HTERT RPE-1 (cell line): ENCODE results near the gene TAX1BP1.

Experiments used
- in situ Hi-C: fragments of 300-500 bp; cut with MboI; formaldehyde crosslinking; loops from 4 replicates; pipeline ENCODE4 v1.14.3; 2020; ENCODE audit warnings: low sequenced_read_pairs

Gene TAX1BP1

DNA sequence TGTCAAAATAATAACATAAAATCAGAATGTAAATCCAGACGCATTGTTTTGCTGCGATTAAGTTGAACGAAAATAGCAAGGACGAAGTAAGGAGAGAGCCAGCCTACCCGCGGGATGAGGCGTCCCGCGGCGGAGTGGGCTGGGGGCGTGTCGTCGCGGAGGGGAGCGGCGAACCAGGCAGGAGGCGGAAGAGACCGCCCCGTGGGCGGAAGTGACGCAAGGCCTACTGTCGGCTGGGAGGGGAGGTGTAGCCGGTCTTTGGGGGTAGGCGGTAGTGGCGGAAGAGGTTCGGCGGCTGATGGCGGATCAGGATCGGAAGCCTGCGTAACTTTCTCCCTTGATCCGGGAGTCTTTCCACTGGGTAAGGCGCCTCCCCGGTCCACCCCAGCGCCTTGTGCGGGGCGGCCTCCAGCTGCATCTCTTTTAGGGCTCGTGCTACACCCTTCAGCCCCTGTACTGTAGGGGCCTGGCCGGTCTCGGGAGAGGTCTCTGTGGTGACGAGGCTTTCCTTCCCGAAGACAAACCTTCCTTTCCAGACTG is at the start of gene TAX1BP1:
TSS of gene TAX1BP1 (plus strand) at position 254 of the 540 bp plus-strand sequence. CDS start 8,363 bp downstream, outside the sequence.
- in situ Hi-C loops = no loop called here

DNA sequence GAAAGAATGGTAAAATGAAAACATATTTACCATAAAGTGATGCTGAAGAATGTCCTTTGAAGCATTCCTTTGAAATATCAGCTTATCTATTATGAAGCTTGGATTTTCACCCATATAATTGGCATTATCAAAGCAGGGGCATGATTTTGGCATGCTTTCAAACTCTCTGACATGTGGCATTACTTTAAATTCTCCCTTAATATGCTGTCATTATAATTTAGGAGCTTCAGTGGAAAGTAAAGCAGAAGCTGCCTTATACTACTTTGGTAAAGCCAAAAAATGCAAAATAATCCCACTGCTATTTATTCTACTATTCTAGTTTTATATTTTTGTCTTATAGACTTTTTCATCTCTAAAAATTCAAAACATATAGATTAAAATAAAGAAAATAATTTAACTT is 49.3 kb upstream of the TAX1BP1 start:
- in situ Hi-C loops = no loop called here

DNA sequence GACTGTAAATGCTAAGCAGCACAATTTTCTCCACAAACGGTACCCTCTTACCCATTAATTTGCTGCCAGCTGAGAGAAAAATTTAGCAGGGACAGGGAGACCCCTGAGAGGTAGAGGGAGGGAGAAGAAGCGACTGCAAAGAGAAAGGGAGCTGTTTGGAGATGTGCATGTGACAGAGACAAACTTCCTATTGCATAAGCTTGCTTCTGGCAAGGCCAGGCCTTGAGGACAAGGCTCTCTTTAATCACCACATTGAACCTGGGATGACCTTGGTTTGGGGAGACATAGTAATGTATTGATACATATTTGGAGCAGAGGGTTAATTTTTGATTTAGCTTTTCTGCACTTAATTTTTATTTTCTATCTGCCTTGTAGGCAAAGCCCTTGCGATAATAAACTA is 46.2 kb upstream of the TAX1BP1 start:
- in situ Hi-C loops = no loop called here

DNA sequence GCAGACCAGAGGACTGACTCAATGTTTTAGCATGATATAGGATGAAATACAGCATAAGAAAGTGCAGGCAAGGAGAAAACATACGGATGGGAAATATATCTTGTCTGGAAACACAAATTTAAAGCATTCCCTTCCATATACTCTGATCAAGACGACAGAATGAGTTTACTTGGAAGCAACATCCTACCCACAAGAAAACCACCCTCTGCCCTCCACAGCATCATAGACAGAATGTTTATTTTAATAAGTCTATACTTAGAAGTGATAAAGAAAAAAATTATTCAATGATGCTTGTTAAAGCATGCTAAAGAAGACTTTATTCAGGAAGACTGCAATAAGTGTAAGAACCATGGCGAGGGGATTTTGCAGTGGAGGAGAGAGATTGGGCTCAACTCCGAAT is 44.9 kb upstream of the TAX1BP1 start:
- in situ Hi-C loops = no loop called here

DNA sequence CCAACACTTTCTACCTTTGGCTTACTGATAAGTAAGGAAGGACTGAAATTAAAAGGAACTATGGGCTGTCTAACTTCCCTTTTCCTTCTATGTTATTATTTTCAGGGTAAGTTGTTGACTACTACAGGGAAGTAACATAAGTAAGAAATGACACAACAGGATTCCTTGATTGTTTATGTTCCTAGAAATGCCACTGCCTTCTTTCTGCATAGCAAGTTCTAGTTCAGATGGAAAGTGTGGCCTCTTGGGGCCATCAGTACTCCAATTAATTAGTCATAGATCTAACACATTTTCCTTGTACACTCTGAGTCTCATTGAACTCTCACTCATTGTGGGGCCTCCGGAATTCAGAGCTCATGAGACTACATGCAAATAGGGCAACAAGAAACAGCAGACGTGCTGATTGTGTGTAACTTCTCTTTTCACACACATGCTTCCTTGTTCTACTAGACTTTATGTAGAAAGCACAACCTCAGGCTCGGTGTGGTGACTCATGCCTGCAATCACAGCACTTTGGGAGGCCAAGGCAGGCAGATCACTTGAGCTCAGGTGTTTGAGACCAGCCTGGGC is 42.0 kb upstream of the TAX1BP1 start:
- in situ Hi-C loops = no loop called here

DNA sequence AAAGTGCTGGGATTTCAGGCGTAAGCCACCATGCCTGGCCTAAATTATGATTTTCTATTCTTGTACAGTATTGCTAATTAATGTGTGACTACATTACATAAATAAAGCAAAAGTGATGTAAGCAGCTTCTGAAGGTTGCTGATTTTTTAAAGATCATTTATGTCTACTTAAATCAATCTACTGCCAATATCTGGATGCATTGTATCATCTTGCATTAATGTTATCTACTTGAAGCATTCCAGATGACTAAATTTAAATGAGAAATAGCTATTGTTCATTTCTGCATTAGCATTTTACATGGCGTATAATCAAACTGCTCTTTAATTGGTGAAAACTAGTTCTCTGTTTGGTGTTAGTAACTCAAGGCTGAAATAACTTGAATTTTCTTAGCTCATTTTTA is 40.2 kb upstream of the TAX1BP1 start:
- in situ Hi-C loops = no loop called here

DNA sequence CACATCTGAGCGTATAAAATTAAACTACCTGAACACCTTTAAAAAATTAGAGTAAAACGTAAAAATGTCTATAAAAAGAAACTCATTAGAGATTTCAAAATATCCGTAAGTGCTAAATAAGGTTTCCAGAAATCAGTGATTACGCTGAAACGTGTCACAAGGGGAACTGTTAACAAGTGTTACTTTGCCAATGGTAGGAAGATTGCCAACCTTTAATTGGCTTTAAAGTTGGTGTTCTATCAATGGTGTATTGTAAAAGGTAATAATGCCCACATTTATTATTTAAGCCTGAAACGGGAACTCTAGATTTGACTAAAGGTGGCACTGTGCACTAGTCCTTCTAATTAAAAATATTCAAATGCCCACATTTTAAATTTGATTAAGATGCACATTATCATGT is 39.5 kb upstream of the TAX1BP1 start:
- in situ Hi-C loops = no loop called here

DNA sequence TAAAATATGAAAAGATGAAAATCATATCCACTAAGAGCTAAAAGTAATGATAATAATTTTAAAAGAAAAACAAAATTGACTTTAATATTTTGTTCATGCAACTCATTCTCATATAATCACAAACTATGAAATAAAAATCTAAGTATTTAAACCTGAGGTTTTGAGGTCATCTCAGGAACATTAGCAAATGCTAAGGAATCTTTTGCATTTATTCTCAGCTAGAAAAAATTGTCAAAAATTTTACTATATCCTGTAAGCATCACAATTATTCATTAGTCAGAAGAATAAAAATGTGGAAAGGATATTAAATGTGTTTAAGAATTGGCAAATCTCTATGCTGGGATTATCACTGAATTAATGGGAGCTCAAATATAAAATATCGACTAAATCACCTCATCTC is 36.8 kb upstream of the TAX1BP1 start:
- in situ Hi-C loops = no loop called here

DNA sequence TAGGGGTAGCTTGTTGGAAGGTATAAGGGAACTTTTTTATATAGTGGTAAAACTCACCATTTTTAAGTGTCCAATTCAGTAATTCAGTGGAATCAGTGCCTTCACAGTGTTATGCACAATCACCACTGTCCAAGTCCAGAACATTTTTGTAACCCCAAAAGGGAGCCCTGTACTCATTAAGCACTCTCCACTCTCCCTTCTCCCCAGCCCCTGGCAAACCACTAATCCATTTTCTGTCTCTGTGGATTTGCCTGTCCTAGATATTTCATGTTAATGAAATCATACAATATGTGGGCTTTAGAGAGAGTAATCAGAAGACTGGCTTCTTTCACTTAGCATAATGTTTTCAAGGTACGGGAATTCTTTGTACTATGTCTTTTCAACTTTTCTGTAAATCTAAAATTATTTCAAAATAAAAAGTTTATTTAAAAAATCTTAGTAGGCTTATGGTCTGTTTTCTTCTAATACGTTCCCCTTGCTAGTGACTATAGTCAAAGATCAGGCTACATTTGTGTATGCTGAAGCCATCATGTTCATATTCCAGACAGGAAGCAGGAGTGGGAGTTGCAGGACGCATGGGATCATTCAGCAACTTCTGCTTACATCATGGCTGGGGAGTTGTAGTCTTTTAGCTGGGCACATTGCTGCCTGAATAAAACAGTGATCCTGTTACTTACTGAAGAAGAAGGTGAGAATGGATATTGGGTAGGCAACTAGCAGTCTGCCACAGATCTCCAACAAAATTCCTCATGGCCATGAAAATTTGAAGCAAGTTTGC is 35.4 kb upstream of the TAX1BP1 start:
- in situ Hi-C loops = no loop called here

DNA sequence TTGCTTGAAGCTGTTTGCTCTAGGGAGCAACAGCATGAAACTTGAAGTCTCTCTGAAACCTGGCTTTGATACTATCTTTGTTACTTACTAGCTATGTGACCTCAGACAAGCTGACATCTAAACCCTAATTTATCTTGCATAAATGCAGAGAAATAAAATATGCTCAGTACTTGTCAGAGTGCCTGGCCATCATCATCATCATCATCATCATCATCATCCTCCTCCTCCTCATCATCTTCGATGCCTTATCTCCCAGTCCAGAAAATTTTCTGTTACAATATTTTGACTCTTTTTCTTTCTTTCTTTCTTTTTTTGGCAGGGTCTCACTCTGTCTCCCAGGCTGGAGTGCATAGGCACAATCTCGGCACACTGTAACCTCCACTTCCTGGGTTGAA is 34.8 kb upstream of the TAX1BP1 start:
- in situ Hi-C loops = no loop called here

DNA sequence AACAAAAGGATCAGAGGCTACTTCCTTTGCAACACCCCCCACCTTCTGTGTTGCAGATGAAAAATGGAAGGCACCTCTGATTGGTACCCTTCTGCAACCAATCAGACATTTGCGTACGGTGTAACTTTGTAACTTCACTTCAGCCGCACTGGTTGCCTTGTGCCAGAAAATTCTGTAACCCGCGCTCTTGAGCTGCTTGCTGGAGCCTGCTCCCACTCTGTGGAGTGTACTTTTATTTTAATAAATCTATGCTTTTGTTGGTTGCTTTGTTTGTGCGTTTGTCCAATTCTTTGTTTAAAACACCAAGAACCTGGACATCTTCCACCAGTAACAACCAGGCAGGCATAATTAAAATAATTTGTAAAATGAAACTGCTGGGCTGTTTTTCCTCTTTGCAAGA is 31.5 kb upstream of the TAX1BP1 start:
- in situ Hi-C loops = no loop called here

DNA sequence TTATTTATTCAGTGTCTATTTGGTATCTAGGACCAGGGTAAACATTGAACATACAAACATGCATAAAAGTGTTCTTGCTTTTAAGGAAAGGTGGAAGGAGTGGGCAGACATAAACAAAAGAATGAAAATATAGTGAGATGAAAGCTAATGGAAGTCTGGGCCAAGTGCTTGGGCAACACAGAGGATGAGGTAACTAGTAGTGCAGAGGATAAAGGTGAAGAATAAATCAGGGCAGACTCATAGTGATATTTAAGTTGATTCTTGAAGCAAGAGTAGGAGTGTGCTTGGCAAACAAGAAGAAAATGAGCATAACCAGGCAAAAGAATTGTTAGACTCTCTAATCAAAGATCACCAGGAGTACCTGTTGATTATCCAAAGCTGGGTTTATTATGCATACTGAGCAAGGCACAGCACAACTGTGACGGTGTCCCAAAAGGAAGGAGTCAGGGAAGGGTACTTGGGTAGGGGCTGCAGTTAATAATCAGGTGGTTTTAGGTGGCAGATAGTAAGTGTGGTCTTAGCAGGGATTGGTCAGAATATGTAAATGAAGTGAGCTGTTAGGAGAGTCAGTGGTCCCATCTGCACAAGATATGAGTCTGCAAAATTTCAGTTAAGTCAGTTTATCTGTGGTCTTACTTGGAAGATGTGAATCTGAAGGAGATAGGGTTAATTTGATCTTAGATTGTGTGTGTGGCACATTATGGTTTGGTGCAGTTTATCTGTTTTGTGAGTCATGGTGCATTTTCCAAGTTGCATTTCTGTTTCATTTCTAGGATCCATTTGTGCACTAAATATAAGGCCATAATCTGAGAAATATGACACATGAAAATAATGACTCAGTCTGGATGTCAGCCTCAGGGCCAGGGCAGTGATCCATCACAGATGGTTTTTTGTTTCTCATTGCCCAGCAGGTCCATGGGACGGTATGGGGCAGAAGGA is 30.6 kb upstream of the TAX1BP1 start:
- in situ Hi-C loops = no loop called here

DNA sequence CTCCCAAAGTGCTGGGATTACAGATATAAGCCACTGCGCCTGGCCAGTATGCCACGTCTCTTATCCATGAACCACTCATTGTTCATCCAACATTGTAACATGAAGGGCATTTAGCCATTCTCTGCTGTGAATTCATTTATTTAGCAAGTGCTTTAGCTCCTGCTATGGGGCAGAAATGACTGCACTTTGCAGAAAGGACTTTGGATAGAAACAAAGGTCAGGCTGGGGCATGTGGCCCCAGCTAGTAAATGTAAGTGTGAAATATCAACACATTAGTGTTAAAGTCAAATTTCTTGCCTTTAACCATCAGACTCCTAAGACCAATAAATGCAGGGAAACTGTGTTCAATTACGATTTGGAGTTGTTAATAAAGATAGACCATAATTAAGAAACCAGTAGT is 27.7 kb upstream of the TAX1BP1 start:
- in situ Hi-C loops = no loop called here

DNA sequence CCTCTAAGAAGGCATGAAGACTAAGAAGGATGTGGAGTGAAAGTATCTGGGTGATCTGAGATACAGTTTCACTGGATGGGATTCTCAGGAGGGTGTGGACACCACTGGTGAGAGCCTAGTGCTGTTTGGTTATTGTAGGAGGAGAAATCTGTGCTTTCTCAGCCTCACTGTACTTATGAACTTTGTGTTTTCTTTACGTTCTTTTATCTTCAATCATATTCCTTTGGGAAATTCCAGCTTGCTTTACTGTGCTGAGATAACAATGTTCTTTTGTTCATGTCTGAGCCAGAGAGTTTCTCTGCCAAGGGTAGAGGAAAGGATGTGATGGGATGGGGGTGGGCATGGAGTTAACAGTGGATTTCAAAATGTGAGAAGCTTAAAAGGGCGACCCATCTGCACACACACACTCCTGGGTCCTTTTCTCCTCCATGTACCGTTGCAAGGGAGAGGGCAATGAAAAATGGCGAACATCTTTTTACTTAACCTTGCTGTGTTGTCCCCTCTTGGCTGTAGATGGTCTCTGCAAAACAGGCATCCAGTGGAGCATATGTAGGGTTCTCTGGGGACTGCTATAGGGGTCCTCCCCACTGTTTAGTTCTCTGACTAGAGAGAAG is 25.0 kb upstream of the TAX1BP1 start:
- in situ Hi-C loops = no loop called here

DNA sequence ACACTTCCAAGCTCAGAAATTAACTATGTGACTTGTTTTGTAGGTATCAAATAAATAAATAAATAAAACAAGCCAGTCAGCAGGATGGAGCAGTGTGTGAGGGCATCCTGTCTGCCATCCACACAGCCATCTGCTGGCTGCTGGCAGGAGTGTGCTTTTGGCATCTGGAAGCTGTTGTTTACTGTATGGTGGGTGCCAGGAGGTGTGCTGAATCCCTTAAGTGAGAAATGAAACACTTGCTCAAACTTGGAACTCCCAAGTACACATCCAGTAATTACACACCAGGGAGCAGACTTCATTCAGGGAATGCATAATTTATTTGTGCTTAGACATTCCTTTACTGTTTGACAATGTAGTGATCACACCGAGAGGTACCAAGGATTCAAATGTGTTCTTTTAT is 16.9 kb upstream of the TAX1BP1 start:
- in situ Hi-C loops = no loop called here

DNA sequence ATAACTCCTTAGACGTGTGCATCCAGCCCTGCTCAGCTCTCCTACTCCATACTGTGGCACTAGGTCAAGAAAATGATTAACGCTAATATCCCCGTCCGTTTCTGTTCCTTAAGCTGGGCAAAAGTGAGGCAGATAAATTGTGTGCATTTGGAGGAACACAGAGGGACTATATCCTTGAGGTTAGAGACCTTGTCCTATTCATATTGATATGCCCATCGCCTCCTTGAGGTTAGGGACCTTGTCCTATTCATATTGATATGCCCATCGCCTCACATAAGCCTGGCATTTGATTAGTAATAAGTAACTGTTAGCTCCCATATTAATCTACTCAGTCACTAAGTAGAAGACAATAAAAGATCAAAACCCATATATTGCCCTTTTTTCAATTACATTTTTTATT is 12.9 kb upstream of the TAX1BP1 start:
- in situ Hi-C loops = no loop called here

DNA sequence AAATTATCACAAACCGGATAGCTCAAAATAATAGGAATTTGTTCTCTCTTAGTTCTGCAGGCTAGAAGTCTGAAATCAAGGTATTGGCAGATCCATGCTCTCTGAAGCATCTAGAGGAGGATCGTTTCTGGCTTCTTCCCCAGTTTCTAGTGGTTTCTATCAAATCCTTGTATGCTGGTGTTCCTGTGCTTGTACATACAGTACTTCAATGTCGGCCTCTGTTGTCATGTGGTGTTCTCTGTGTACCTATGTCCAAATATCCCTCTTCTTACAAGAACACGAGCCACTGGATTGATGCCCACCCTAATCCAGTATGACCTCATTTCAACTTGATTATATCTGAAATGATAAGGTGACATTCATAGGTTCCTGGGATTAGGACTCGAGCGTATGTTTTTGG is 9.8 kb upstream of the TAX1BP1 start:
- in situ Hi-C loops = no loop called here

DNA sequence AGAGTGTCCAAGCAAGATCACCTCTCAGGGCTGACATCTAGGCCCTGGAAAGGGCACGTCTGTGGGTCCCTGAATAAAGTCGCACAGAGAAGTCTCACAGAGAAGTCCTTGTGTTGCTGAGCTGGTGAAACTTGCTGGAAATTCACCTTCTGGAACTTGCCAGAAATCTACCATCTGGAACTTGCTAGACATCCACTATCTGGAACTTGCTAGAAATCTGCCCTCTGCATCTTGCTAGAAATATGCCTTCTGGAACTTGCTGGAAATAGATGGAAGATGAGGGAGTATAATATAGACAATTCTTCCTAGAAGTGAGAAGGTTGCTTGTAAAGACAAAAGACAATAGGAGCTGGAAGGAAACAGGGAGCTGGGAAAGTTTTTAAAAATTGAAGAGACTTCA is 5.4 kb upstream of the TAX1BP1 start:
- in situ Hi-C loops = no loop called here

DNA sequence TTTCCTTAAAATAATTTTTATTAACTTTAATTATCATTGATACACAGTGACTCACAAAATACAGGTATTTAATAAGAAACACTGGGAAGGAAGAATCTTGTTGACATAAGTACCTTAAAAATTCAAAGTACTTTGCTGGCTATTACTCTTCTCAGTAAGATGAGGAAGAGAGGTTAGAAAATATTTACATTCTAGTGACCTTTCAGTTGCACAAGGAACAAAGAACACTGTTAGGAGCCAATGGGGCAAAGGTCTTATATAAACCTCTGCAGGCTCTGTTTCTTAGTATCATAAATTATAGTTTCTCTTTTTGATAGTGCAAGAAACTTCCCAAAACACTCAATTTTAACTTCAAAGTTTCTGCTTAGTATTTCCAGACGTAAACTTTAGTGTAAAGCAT is 4.8 kb upstream of the TAX1BP1 start:
- in situ Hi-C loops = no loop called here

DNA sequence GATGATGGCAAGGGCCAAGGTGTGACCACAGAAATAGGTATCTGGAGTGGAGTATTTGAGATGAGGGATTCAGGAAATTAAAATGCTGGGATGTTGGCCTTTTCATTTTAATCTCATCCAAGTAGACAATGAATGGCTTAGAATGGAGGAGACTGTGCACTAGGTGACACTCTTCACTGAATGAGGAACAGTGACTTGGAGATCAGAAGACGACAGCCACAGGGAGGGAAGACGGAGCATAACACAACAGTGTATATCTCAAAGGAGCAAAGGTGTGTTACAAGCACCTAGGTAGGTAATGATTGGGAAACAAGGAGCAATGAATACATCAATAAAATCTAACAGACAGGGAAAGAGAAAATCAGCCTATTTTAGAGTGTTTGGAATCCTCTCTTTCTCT is 4.1 kb upstream of the TAX1BP1 start:
- in situ Hi-C loops = no loop called here

DNA sequence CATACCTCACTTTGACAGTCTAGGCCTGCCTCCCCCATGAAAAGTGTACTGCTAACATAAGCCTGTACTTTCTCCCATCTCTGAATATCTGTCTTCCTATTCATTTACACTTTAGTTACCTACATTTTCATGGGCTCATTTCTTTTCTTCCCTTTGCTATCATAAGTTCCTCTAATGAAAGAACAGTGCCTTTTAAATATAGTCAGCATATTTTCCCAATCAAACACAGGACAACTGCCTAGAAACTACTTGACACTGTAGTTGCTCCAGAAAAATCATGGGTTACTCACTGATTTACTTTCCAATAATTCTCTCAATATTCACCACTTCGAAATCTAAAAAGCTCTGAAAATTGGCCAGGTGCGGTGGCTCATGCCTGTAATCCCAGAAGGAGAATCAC is 2.8 kb upstream of the TAX1BP1 start:
- in situ Hi-C loops = no loop called here
